Activated CD4-positive, alpha-beta T cell treated with anti-CD3 and anti-CD28 coated beads, Interleukin-2, amount 50 U/mL, for 48 hours (primary cell): ENCODE measurements around the gene SPDYE4.

Experiments
- DNase-seq, 2 experiments: peaks; one replicate each; pipeline ENCODE4 v3.0.0-alpha.2; 2020

The SPDYE4 gene

DNA sequence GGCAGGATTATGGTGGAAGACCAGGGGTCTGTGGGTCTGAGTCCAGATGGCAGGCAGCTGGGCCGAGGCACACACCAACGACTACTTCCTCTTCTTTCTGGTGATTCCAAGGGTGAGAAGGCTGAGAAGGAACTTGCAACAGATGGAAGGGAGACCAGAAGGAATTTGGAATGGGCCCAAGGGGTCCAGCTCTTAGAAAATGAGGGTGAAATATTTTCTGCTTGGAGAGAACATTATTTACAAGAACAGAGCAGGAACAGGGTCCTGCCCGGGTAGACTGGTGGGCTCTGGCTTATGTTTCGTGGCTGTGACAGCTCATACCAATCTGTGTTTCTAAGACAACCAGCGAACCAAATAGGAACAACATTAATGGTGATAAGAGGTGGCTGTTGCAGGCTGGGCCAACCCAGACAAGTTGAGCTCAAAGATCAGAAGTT is 50.3 kb downstream of the SPDYE4 start:
- DNase-seq: no peak

DNA sequence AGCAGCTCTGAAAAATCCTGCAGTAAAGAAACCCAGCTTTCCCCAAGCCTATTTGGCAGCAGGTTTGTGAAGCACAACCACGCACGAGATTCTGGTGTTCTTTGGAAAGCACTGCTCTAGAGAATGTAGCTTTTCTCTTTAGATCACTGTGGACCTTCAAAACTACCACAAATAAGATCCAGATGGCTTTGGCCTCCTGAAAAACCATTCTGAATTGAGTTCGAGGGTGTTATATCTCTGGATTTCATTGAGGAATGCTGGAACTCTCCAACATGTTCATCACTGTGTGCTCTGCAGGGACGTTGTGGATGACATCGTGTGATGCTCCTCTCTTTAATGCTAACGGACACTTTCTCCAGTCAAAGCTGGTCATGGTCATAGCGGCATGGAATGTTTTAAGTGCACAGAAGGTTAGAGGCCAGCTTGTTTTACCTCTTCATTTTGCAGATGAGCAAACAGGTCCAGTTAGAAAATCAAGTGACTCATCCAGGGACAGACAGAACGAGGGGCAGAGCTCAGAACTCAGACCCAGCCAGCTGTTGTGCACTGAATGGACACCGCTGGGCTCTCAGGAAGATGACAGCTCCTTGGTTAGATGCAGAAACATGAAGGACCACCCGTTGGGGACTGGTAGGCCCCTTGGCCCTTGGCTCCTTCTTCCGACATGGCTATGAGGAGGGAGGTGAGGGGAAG is 50.9 kb downstream of the SPDYE4 start:
- DNase-seq: no peak

DNA sequence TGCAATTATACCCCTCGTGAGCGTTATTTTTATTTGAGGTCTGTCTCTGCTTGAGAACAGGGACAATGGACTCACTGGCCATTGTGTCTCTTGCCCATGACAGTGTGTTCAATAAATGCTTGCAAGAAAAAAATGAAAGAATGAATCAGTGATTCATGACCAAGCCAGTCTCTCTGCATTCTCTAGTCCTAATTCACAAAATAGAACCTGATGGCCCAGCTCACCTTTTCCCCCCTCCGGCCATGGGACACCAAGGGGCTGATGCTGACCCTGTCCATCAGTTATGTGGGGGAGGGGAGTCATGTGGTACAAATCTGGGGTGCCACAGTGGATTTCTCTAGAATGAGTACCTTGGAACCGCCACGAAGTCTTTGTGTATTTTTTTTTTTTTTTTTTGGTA is 51.9 kb downstream of the SPDYE4 start:
- no peak for DNase-seq

DNA sequence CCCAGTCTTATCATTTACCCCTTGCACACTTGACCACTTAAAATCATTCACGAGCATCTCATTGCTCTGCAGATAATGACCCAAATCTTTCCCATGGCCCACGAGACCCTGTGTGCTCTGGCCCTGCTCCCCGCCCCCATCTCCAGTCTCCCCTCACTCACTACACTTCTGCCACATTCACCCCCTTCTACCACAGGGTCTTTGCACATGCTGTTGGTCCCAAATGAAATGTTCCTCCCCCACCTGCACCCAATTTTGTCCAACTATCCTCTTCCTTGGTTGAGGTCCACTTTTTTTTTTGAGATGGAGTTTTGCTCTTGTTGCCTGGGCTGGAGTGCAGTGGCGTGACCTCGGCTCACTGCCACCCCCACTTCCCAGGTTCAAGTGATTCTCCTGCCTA is 52.9 kb downstream of the SPDYE4 start:
- DNase-seq: no peak

DNA sequence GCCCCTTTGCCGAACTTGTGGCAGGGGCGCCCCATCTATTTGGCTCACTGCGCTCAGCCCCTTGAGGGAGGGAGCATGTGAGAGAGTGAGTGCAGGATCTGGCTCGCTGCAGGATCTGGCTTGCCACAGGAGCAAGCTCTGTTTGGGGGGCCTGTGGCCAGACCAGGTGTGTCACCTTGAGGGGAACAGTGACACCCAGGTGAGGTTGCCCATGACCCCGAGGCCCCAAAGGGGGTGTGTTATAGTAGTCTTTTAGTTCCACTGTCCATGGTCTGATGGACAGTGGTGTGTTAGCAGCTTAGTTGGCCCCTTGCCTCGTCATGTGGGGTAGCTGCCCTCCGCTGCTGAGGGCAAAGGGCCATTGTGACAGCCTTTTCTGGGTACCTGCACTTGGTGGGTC is 55.3 kb downstream of the SPDYE4 start:
- no peak for DNase-seq

DNA sequence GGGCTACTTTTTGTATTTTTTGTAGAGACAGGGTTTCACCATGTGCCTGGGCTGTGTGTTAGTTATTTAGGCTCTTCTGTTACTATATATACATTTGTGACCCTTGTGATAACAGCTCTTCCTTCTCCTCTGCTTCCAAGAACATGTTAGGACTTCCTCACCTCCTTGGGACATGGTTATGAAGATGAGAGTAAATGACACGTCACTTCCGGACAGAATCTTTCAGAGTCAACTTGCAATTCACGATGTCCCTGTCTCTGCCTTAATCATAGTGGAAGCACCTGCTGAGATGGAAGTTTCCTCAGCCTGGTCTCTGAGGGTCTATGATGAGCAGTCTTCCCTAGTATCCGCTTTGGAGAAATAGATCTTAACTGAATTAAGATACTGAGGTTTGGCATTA is 56.6 kb downstream of the SPDYE4 start:
- DNase-seq: no peak

DNA sequence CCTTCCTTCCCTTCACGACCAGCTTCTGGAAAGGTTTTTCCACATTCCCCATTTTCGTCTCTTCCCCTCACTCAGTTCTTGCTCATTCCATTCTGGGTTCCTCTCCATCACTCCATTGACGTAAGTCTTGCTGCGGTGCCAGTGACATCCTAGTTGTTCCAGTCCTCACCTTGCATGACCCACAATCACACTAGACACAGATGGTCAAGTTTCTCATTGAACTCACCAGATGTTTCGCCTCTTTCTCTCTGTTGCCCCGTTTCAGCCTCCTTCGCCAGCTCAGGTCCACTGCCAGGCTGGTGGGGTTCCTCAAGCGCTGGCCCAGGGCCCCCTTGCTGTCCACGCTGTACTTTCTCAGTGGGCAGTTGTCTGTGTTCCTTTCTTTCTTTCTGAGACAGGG is 57.1 kb downstream of the SPDYE4 start:
- DNase-seq: no peak
